Glomerular visceral epithelial cell (primary cell): Measurements from ENCODE around the gene TOMM6.
"Not testable (repeated sequence)": the region's sequence is repeated elsewhere in the genome, so short reads cannot be mapped to it uniquely, and the experiment has no call there.

ENCODE experiments used
- DNase-seq: peaks from one replicate; pipeline ENCODE4 v3.0.0-alpha.2; 2016; ENCODE audit errors: extremely low spot score

The TOMM6 gene

DNA sequence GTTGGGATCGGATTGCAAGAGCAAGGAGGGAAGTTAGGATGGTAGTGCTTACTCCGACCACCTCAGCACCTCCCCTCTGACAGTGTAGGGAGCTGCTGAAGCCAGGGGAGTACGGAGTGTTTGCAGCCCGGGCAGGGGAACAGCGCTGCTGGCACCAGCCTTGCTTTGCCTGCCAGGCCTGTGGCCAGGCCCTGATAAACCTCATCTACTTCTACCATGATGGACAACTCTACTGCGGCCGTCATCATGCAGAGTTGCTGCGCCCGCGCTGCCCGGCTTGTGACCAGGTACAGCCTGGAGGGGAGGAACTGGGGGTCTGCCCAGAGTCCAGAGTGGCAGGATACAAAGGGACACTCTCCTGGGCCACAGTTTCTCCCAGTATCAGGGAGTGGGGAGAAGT, 2.2 kb upstream of the TOMM6 start:
- DNase-seq, result no peak

- DNase-seq, result peak; percentile 36
Observed at GRCh38 chr6:41785689-41786450, 1.6 kb upstream of the TOMM6 start.

- peak; percentile 87 for DNase-seq
Observed at GRCh38 chr6:41786451-41787218, 859 bp upstream of the TOMM6 start.

DNA sequence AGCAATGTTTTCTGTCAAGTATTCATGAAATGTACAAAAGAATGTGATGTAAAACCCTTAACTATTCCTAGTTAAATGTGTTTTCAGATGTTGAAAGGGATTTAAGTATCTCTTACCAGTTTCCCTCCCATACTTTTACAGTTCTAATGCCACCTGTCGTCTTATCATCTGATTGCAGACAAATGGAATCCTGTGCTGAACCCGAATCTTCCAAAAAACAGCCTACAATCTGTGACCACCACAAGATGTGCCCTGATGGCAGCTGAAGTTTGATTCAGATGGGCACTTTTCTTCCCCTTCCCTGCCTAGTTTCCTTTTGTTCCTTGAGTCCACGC, 1.9 kb downstream of the TOMM6 start:
- DNase-seq, result no peak

- no peak for DNase-seq
Observed at GRCh38 chr6:41790045-41790444, 2.6 kb downstream of the TOMM6 start.

- no peak for DNase-seq
Observed at GRCh38 chr6:41791305-41791704, 3.8 kb downstream of the TOMM6 start.

GRCh38 chr6:41791984-41792383, 4.5 kb downstream of the TOMM6 start:
- DNase-seq, result no peak

DNA sequence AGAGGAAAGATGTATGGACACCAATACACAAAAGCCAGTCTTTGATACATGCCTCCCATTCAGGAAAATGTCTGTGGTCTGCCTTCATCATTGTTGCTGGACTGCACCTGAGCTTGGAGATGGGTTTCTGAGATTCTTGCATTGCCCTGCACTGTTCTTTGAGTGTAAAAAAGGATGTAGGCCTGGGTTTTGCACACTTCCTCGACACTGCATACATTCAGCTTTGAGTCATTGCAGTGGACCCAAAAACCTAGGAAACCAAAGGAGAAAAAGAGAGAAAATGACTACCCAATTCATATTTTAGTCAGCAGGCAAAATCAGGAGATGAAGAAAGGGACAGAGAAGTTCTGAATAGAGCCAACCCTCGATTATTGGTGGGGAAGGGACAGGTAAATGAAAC, 9.0 kb downstream of the TOMM6 start:
- DNase-seq, result no peak

DNA sequence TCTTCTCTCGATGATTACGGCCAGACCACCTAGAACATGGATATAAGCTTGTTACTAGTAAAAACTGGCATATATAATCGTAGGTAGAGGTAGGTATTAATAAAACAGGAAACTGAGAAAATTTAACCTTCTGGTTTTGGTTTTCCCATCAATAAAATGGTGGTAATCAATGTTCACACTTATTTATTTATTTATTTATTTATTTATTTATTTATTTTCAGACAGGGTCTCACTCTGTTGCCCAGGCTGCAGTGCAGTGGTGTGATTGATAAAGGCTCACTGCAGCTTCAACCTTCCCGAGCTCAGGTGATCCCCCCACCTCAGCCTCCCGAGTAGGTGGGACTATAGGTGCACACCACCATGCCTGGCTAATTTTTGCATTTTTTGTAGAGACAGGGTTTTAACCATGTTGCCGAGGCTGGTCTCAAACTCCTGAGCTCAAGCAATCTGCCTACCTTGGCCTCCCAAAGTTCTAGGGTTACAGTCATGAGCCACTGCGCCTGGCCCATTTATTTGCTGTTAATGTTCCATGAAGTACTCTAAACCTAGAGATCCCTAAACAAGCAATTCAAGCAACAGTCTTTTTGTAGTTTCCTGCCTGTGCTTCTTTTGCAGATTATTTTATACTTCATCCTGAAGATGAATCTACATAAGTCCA, 11.5 kb downstream of the TOMM6 start:
- no peak for DNase-seq

- DNase-seq, result no peak
Observed at GRCh38 chr6:41799559-41799911, 12.0 kb downstream of the TOMM6 start.

DNA sequence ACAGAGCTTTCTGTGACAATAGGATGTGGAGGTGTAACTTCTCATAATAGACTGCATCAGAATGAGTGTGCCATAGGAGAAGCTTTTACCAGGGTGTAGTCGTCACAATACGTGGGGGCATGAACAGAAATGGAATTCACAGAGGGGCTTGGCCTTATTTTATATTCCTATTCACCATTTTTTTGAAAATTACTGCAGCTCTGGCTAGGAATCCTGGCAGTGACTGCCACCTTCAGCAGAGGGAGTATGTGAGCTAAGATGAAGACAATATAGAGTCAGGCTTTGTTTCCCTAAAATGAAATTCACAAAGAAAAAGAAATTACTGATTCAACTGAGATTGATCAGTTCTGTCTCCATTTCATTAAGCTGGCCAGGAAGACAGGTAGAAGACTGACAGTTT, 13.9 kb downstream of the TOMM6 start:
- DNase-seq, result peak; percentile 19

DNA sequence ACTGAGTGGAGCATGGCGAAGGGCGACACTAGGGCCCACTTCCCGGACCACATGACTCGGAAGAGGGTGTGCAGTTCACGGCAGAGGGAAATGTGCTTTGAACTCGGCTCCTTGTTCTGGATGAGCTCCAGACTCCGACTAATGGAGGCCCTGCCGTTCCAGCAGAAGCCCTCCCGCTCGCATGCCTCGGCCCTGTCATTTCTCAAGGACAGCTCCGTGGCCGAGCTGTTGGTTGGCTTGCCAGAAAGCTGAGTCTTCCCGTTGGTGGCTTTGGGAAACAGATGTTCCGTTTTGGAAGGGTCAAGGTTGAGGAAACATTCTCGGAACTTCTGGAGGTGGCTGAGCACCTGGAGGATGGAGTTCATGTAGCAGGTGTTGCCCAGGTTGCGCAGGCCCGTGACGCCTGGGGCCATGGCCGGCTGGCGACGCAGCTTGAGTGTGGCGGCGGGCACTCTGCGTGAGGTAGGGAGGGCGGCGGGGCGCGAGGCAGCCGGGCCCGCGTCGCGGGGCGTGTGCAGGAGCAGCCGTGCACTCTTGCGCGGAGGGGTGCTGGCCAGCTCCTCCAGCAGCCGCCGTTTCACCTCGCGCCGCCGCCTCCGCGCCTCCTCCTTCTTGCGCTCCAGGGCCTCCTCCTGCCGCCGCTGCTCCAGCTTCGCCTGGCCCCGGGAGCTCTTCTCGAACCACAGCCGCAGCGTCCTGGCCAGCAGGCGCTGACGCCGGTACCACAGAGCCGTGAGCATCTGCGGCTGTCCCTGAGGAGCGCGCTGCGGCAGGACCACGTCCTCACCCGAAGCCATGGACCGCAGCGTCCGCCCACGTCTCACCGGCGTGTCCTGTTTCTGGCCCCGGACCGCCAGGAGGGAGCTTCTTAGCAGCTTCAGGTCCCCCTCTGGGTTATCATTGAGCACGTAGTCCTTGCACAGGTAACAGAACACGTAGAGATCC, 18.6 kb downstream of the TOMM6 start:
- no peak for DNase-seq

- no peak for DNase-seq
Observed at GRCh38 chr6:41811095-41811494, 23.6 kb downstream of the TOMM6 start.

DNA sequence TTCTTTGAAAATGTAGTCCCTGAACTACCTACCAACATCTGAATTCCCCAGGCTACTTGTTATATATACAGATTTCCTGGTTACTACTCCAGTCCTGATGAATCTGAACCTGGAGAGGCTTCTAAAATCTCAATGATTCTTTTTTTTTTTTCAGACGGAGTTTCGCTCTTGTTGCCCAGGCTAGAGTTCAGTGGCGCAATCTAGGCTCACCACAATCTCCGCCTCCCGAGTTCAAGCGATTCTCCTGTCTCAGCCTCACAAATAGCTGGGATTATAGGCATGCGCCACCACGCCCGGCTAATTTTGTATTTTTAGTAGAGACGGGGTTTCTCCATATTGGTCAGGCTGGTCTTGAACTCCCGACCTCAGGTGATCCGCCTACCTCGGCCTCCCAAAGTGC, 24.5 kb downstream of the TOMM6 start:
- DNase-seq, result not testable (repeated sequence)

DNA sequence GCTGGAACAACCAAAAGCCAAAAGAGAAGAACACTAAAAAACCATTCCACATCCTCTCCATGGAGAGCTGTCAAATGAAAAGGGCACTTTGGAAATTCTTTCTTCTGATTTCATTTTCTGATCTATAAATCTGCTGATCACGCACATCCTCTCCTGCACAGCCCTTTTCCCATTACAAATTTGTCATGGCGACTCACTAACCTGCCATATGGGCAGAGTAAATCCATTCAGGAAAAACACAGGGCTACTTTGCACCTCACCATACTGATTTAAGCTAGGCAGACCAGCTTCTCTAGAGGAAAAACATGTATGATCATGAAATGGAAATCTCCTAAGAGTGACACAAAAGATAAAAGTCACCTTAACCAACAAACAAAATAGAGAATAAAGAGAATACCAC, 26.0 kb downstream of the TOMM6 start:
- DNase-seq, result no peak

GRCh38 chr6:41813956-41814355, 26.5 kb downstream of the TOMM6 start:
- no peak for DNase-seq

GRCh38 chr6:41814629-41815028, 27.1 kb downstream of the TOMM6 start:
- DNase-seq, result no peak

DNA sequence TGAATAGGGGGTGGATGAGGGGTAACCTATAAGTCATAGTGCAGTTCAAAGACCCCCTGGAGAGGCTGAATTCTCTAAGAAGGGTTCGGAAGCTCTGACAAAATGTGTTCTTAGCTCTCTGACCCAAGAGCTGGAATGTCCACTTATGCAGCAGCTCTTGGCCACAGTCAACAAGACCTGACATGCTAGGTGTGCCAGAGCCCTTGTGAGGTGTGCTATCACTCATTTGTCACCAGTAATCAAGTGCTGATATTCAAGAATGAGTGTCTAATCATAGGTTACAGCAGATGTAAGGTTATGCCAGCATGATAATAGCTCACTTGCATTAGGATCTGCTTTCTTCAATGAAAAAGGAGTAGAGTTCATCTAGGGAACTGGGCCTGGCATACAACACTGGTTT, 28.1 kb downstream of the TOMM6 start:
- DNase-seq, result no peak

GRCh38 chr6:41818271-41819054, 31.0 kb downstream of the TOMM6 start:
- no peak for DNase-seq

GRCh38 chr6:41821266-41821665, 33.8 kb downstream of the TOMM6 start:
- no peak for DNase-seq

- no peak for DNase-seq
Observed at GRCh38 chr6:41822021-41822420, 34.5 kb downstream of the TOMM6 start.
